Kidney epithelial cell (primary cell): ENCODE results near the gene SLC39A11. TPM values are rescaled to one million over a fixed set of nuclear protein-coding genes. Genes with fewer than 3 reads are reported as not detected.

ENCODE experiments used
- DNase-seq: peaks from one replicate; pipeline ENCODE4 v3.0.0-alpha.2; 2010; ENCODE audit warnings: low read depth
- H3K27me3 ChIP-seq: 2 replicates; pipeline ENCODE4 v1.6.0; 2011; ENCODE audit warnings: low read length; ENCODE audit not compliant: control insufficient read depth, insufficient read depth
- H3K36me3 ChIP-seq: 2 replicates; pipeline ENCODE4 v1.5.1; 2011; ENCODE audit warnings: low read length; ENCODE audit not compliant: control insufficient read depth, insufficient read depth
- H3K4me3 ChIP-seq: 2 replicates; pipeline ENCODE4 v1.5.1; 2011; ENCODE audit warnings: low read depth, mild to moderate bottlenecking, control low read depth, low read length
- CTCF ChIP-seq: IDR thresholded peaks from 2 replicates; pipeline ENCODE4 v1.5.1; 2011; ENCODE audit warnings: mild to moderate bottlenecking, moderate library complexity, low read length, control low read depth, inconsistent platforms; ENCODE audit not compliant: insufficient read depth, poor library complexity, severe bottlenecking
- total RNA-seq: library from RNA; depleted of rRNA; stranded (reverse); fragments of >200 nt; gene quantifications from 2 replicates; pipeline ENCODE4 v1.2.3, GENCODE V29; 2015

The SLC39A11 gene
- total RNA-seq, 1 donor from 2014 or later, result 13.0 TPM

DNA sequence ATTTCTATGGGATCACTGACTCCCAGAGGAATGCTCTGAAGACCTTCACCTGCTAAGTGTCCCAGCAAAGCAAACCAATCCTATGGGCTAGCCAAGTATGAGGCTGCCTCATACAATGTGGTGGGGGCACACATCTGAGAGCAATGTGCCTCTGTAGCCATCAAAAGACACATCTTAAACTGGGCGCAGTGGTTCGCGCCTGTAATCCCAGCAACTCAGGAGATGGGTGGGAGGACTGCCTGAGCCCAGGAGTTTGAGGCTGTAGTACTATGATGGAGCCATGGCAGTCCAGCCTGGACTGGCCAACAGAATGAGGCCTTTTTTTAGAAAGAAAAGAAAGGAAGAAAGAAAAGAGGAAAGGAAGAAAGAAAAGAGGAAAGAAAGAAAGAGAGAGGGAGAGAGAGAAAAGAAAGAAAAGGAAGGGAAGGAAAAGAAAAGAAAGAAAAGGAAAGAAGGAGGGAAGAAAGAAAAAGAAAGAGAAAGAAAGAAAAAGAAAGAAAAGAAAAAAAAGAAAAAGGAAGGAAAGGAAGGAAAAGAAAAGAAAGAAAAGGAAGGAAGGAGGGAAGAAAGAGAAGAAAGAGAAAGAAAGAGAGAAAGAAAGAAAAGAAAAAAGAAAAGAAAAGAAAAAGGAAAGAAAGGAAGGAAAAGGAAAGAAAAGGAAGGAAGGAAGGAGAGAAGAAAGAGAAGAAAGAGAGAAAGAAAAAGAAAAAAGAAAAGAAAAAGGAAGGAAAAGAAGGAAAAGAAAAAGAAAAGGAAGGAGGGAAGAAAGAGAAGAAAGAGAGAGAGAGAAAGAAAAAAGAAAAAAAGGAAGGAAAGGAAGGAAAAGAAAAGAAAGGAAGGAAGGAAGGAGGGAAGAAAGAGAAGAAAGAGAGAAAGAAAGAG, 430.3 kb downstream of the SLC39A11 start:
- Histone ChIP-seq H3K27me3 (no peaks in the 10 kb centered on the region), H3K4me3 (no peak overlapping the region), H3K36me3 (no peaks in the 10 kb centered on the region)
- TF ChIP-seq CTCF, result no peak
- DNase-seq, result no peak

GRCh38 chr17:72661116-72661944, 431.2 kb downstream of the SLC39A11 start:
- TF ChIP-seq CTCF, result peak; percentile 53
- Histone ChIP-seq H3K36me3 (no peaks in the 10 kb centered on the region), H3K27me3 (no peaks in the 10 kb centered on the region), H3K4me3 (no peak overlapping the region)
- DNase-seq, result peak; percentile 73

DNA sequence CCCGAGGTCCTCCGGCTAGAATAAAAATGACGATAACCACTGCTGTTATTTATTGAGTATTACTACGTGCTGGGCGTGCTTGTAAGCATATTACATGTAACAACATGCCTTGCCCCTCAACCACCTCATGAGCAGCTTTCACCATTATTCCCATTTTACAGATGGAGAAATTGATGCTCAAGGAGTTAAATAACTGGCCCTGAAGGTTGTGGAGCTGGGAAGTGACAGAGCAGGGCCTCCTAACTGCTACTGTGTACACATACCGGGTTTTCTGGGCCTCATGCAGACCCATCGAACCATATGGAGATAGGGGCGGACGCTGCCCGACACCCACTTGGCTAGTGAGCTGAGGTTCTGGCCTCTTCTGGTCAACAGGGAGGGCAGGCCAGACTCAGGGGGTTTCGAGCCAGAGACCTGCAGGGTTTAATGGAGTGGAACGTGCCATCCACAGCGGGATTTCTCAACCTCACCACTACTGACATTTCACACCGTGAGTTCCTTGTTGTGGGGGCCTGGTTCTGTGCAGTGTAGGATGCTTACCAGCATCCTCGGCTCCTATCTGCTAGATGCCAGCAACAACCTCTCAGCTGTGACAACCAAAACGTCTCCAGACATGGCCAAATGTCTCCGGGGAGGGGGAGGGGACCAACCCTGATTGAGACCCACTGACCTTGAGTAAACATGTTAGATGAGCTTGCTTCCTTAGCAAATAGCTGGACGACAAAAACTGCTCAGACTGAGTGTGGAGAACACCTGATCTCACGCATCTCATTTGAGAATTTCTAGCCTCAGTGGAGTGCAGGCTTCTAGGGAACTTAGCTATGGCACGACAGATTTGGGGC, 432.0 kb downstream of the SLC39A11 start:
- no peak for TF ChIP-seq CTCF
- DNase-seq, result no peak

DNA sequence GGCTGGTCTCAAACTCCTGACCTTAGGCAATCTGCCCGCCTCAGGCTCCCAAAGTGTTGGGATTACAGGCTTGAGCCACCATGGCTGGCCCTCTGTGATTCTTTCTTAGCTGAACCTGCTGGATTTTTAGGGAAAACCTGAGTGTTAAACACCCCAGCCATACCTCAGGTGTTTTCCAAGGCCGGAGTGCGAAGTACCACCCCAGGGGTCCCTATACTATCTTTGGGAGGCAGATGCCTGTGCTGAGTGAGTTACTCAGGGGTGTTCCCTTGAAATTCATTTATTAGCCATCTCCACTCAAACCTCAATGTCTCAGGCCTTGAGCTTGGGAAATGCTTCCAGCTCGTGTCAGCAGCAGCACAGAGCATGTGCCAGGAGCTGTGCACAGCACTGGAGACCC, 432.7 kb downstream of the SLC39A11 start:
- DNase-seq, result no peak
- H3K27me3 ChIP-seq, result no peaks in the 10 kb centered on the region
- no peaks in the 10 kb centered on the region for H3K36me3 ChIP-seq
- TF ChIP-seq CTCF, result no peak
- H3K4me3 ChIP-seq, result no peak overlapping the region

More for the DNA sequence above, 432.0 kb downstream of the SLC39A11 start:
- H3K36me3 ChIP-seq, result no peaks in the 10 kb centered on the region
- H3K4me3 ChIP-seq, result no peak overlapping the region
- H3K27me3 ChIP-seq, result no peaks in the 10 kb centered on the region

DNA sequence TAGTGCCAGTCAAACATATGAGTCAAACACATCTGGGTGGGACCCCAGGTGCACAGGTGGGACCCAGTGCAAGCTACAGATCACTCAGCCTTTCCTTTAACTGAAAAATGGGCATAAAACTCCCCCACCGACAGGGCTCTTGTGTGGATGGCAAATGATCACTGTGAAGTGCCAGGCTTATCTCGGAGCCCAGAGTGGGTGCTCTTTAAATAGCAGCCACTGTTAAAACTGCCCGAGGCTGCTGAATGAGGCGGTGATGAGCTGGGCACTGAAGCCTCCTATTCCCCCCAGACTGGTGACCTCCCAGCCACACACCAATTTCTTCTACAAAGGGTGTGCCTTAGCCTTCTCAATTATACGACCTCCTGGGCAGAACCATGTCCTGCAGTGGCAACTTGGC, 433.8 kb downstream of the SLC39A11 start:
- Histone ChIP-seq H3K27me3 (no peaks in the 10 kb centered on the region), H3K36me3 (no peaks in the 10 kb centered on the region), H3K4me3 (no peak overlapping the region)
- DNase-seq, result no peak
- no peak for TF ChIP-seq CTCF
